Measurements from ENCODE around the gene FRY.
A peak's percentile ranks its signal among the peaks of the same experiment; 100 is the strongest.

Gene FRY

GRCh38 chr13:32035716-32036115, 4.1 kb downstream of the FRY start:
- DNase-seq (ENCODE audit: low read depth in 1 of 2, low spot score in 1 of 2), result peak in 1 of 2 experiments; percentile 47
- Histone ChIP-seq H3K4me3 (replicated peaks; ENCODE audit: insufficient read depth, low read length) (peak overlapping the region; percentile 85), H3K27me3 (ENCODE audit: insufficient read depth, poor library complexity, severe bottlenecking) (no peaks in the 10 kb centered on the region), H3K27ac (replicated peaks) (peak overlapping the region; percentile 85)
- TF ChIP-seq SPI1 (IDR thresholded peaks at IDR 0.05; ENCODE audit: borderline replicate concordance, low read depth) (no peak), CTCF (IDR thresholded peaks at IDR 0.05; ENCODE audit: insufficient read depth, low read length) (no peak), POLR2AphosphoS5 (IDR thresholded peaks at IDR 0.05; ENCODE audit: low read depth) (no peak), REST (IDR thresholded peaks at IDR 0.05; ENCODE audit: insufficient replicate concordance, low read depth) (no peak), GABPA (IDR thresholded peaks at IDR 0.05; ENCODE audit: low read depth) (no peak)

- DNase-seq (ENCODE audit: low read depth in 1 of 2, low spot score in 1 of 2), result peak in 1 of 2 experiments; percentile 75
These were observed 4.6 kb downstream of the FRY start for GRCh38 chr13:32036126-32036695.

GRCh38 chr13:32036757-32037156, 5.2 kb downstream of the FRY start:
- no peak for TF ChIP-seq SPI1 (IDR thresholded peaks at IDR 0.05; ENCODE audit: borderline replicate concordance, low read depth)
- Histone ChIP-seq H3K27ac (replicated peaks) (peak overlapping the region; percentile 85), H3K27me3 (ENCODE audit: insufficient read depth, poor library complexity, severe bottlenecking) (no peaks in the 10 kb centered on the region), H3K4me3 (replicated peaks; ENCODE audit: insufficient read depth, low read length) (peak overlapping the region; percentile 19)
- no peak for DNase-seq (ENCODE audit: low read depth in 1 of 2, low spot score in 1 of 2)

More at GRCh38 chr13:32036126-32036695, 4.6 kb downstream of the FRY start:
- no peak for TF ChIP-seq GABPA (IDR thresholded peaks at IDR 0.05; ENCODE audit: low read depth)
- peak; percentile 68; the same call in 1 of the 2 replicates for TF ChIP-seq SPI1 (IDR thresholded peaks at IDR 0.05; ENCODE audit: borderline replicate concordance, low read depth)
- no peak for TF ChIP-seq REST (IDR thresholded peaks at IDR 0.05; ENCODE audit: insufficient replicate concordance, low read depth)
- peak overlapping the region; percentile 85 for H3K27ac ChIP-seq (replicated peaks)
- no peaks in the 10 kb centered on the region for H3K27me3 ChIP-seq (ENCODE audit: insufficient read depth, poor library complexity, severe bottlenecking)
- H3K4me3 ChIP-seq (replicated peaks; ENCODE audit: insufficient read depth, low read length), result peak overlapping the region; percentile 85

- DNase-seq (ENCODE audit: low read depth in 1 of 2, low spot score in 1 of 2), result no peak
- TF ChIP-seq CTCF (IDR thresholded peaks at IDR 0.05; ENCODE audit: insufficient read depth, low read length) (no peak), REST (IDR thresholded peaks at IDR 0.05; ENCODE audit: insufficient replicate concordance, low read depth) (no peak), SPI1 (IDR thresholded peaks at IDR 0.05; ENCODE audit: borderline replicate concordance, low read depth) (no peak), GABPA (IDR thresholded peaks at IDR 0.05; ENCODE audit: low read depth) (no peak), POLR2AphosphoS5 (IDR thresholded peaks at IDR 0.05; ENCODE audit: low read depth) (no peak)
- Histone ChIP-seq H3K4me3 (replicated peaks; ENCODE audit: insufficient read depth, low read length) (no peak overlapping the region), H3K27ac (replicated peaks) (peak overlapping the region; percentile 85), H3K27me3 (ENCODE audit: insufficient read depth, poor library complexity, severe bottlenecking) (no peaks in the 10 kb centered on the region)
These were observed 5.9 kb downstream of the FRY start for GRCh38 chr13:32037471-32037870.

Data from HL-60 (cell line).